Measurements from ENCODE around the gene MORN1.

DNA sequence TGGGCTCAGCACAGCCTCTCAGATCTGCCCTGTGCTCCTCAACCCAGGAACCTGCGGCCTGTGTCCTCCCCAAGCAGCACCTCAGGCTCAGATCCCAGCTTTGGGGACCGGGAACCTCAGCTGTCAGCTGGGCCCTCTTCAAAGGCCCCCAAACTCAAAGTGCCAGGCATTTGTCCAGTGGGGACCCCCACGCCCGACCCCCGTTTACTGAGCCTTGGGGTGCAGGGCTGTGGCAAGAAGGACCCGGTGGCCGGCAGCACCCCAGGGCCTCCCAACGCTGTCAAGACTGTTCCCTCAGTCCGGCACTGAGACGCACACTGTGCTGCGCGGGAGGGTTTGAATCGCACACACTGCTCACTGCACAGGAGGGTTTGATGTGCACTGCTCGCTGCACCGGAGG lies 35.0 kb downstream of the MORN1 start:
- TF ChIP-seq, protein P1, sequence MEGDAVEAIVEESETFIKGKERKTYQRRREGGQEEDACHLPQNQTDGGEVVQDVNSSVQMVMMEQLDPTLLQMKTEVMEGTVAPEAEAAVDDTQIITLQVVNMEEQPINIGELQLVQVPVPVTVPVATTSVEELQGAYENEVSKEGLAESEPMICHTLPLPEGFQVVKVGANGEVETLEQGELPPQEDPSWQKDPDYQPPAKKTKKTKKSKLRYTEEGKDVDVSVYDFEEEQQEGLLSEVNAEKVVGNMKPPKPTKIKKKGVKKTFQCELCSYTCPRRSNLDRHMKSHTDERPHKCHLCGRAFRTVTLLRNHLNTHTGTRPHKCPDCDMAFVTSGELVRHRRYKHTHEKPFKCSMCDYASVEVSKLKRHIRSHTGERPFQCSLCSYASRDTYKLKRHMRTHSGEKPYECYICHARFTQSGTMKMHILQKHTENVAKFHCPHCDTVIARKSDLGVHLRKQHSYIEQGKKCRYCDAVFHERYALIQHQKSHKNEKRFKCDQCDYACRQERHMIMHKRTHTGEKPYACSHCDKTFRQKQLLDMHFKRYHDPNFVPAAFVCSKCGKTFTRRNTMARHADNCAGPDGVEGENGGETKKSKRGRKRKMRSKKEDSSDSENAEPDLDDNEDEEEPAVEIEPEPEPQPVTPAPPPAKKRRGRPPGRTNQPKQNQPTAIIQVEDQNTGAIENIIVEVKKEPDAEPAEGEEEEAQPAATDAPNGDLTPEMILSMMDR (conservative IDR thresholded peaks at IDR 0.05; ENCODE audit: low read length), result no peak
- no peak for TF ChIP-seq EZH2phosphoT487 (IDR thresholded peaks at IDR 0.05; ENCODE audit: borderline replicate concordance)
